Astrocyte of the cerebellum (primary cell): Measurements from ENCODE around the gene AXL.
"Not testable (repeated sequence)": the region's sequence is repeated elsewhere in the genome, so short reads cannot be mapped to it uniquely, and the experiment has no call there.

Source experiments
- DNase-seq: peaks from one replicate; pipeline ENCODE4 v3.0.0-alpha.2; 2011; ENCODE audit warnings: low read depth
- H3K4me3 ChIP-seq: 2 replicates; pipeline ENCODE4 v1.5.1; 2011; ENCODE audit warnings: mild to moderate bottlenecking, low read depth, low read length, moderate library complexity
- in situ Hi-C: cut with HindIII; loops from 2 replicates; pipeline ENCODE4 v1.10.0; 2017; ENCODE audit warnings: low sequenced_read_pairs
- TF ChIP-seq, protein P1 (sequence below): IDR thresholded peaks from 2 replicates; pipeline ENCODE4 v1.5.1; 2012; ENCODE audit warnings: low read length, low read depth, moderate library complexity, mild to moderate bottlenecking; ENCODE audit errors: missing control alignments

The AXL gene

DNA sequence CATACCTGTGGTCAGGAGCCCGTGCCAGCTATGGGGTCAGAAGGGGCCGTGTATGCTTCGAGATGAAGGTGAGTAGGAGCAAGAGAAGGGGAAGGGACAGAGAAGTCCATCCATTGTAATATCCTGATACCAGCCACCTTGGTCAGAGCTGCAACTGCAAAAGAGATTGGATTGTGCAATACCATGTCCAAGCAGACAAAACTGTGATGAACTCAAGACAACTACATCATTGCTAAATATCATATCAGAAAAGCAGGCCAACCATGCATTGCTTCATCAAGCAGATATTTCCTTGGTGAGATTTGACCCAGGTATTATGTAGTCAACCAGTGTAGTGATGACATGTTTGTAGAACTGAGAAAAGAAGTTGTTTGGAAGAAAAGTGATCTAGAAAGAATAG lies 57.2 kb downstream of the AXL start:
- TF ChIP-seq, protein P1, sequence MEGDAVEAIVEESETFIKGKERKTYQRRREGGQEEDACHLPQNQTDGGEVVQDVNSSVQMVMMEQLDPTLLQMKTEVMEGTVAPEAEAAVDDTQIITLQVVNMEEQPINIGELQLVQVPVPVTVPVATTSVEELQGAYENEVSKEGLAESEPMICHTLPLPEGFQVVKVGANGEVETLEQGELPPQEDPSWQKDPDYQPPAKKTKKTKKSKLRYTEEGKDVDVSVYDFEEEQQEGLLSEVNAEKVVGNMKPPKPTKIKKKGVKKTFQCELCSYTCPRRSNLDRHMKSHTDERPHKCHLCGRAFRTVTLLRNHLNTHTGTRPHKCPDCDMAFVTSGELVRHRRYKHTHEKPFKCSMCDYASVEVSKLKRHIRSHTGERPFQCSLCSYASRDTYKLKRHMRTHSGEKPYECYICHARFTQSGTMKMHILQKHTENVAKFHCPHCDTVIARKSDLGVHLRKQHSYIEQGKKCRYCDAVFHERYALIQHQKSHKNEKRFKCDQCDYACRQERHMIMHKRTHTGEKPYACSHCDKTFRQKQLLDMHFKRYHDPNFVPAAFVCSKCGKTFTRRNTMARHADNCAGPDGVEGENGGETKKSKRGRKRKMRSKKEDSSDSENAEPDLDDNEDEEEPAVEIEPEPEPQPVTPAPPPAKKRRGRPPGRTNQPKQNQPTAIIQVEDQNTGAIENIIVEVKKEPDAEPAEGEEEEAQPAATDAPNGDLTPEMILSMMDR, result no peak
- no peak for DNase-seq
- in situ Hi-C loops, result no loop called here
- H3K4me3 ChIP-seq, result no peak overlapping the region

DNA sequence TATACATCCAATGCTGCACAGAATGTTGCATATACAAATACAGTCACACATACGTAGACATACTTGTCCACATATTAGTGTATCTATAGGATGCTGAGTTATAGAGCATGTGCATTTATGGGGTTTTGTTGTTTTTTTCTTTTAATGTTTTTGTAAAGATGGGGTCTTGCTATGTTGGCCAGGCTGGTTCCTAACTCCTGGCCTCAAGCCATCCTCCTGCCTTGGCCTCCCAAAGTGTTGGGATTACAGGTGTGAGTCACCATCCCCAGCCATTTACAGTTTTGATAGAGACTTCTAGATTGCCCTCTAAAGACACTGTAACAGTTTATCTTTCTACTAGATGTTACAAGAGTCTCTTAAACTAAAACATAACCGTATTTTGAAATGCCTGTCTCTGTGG lies 59.5 kb downstream of the AXL start:
- DNase-seq, result no peak
- in situ Hi-C loops, result no loop called here
- H3K4me3 ChIP-seq, result no peak overlapping the region
- TF ChIP-seq, protein P1, result no peak

DNA sequence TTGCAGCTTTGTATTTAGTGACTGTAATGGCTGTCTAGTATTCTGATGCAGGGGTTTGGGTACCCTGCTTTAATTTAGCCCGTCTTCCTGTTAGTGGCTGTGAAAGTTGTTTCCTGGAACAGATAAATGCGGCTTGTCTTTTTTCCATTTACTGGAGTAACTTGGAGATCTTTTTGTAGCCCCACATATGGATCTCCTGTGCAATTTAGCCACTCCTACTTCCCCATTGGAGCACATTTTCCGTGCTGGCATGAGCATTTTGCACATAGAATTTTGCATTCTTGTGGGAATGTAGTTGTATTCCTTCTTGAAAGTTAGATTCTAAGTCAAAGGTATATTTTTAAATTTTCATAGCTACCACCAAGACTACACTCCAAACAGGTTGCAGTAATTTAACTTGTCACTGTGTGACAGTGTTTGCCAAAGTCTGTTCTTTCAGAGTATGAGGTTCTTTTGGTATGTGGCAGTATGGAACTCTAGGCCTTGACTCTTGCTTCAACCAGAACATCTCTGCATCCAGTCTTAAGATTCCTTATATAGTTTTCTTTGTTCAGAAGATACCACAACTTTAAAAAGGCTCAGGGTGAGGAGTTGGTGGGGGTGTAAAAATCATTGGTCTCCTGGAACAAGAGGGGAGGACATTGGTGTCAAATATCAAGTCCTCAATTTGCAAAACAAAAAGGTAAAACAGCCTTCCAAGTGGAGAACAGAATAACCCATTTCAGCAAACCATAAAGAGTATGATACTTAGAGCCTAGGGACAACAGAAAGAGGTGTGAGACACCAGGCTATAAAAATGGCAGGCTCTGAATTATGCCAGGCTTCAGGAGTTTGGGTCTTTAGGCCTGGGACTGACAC lies 69.9 kb downstream of the AXL start:
- no peak for DNase-seq
- in situ Hi-C loops, result no loop called here
- H3K4me3 ChIP-seq, result no peak overlapping the region
- TF ChIP-seq, protein P1, result no peak

DNA sequence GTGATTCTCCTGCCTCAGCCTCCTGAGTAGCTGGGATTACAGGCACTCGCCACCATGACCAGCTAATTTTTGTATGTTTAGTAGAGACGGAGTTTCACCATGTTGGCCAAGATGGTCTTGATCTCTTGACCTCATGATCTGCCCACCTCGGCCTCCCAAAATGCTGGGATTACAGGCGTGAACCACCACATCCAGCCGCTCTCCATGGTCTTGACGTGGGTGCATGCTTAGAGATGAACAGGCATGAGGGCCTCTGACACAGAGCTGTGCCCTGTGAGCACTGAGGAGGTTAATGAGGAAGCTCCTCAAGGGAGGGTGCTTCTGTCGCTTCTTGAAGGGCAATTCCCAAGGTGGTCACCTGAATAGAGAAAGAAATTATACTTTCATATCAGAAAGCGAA lies 70.8 kb downstream of the AXL start:
- in situ Hi-C loops, H3K4me3 ChIP-seq, DNase-seq: not testable (repeated sequence)

DNA sequence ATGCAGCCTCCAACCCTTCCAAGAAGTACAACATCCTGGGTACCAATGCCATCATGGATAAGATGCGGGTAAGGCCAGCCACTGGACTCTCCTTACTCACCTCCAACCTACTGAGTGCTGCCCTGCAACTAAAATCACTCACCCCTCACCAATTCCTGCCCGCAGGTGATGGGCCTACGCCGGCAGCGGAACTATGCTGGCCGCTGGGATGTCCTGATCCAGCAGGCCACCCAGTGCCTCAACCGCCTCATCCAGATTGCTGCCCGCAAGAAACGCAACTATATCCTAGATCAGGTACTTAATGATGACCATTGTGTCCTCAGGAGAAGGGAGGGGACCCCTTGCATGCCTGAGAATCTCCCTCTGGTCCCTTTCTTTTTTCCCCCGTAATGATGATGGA lies 75.4 kb downstream of the AXL start:
- DNase-seq, result no peak
- TF ChIP-seq, protein P1, result no peak
- in situ Hi-C loops, result no loop called here
- H3K4me3 ChIP-seq, result no peak overlapping the region

DNA sequence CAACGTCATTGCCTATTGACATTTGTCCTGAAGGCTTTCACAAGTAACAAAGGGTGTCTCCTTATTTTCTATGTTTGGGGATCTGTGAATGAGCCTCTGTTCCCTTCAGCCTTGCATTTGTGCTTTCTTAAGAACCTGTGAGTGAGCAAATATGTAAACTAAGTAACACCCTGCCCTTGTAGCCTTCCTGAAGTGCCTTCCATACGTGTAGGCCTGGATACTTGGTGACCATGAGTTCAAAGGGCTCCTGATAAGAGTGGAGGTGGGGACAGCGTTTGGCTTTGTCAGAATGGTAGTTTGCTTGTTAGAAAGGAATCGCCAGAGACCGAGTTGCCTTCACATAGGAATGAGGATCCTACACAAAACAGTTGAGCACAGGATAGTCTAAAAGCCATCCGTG lies 76.5 kb downstream of the AXL start:
- H3K4me3 ChIP-seq, result no peak overlapping the region
- in situ Hi-C loops, result no loop called here
- TF ChIP-seq, protein P1, result no peak
- DNase-seq, result no peak

DNA sequence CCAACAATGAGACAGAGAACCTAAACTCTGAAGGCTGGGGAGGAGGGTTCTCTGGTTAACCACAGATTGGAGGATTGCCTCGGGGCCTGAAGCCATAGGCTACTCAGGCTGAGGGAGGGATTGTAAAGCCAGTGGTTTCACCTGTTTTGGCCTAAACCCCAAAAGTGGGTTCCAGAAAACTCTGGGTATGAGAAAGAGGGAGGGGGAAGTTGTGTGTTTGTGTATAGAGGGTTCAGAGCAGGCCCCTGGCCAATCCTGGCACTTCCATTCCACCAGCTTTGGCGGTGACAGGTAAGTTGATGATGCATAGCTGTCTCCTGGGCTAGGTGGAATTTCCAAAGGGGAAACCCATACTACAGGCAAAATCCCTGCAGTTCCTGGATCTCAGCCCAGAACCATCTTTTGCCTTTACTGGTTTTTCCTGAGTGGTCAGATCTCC lies 77.4 kb downstream of the AXL start:
- no peak for DNase-seq
- TF ChIP-seq, protein P1, result no peak
- H3K4me3 ChIP-seq, result no peak overlapping the region
- in situ Hi-C loops, result no loop called here
